Measurements from ENCODE around the gene PDAP1. TPM values are rescaled to one million over a fixed set of nuclear protein-coding genes. Genes with fewer than 3 reads are reported as not detected.

Gene PDAP1
- total RNA-seq, 2 experiments from 2014 or later = 93.8 to 103 TPM

GRCh38 chr7:99402854-99403253 lies 5.5 kb downstream of the PDAP1 start:
- CTCF ChIA-PET = no interaction called here
- POLR2A ChIA-PET = interaction anchor here (1.3 to 12.4 kb wide), 2 partner anchors 13 to 27 kb away, joined by 3 to 160 read pairs; no protein-coding TSS in a partner anchor
- Mint-ChIP-seq H3K27ac (peak overlapping the region; percentile 1), H3K27me3 (no peaks in the 10 kb centered on the region), H3K9me3 (no peaks in the 10 kb centered on the region), H3K4me3 (no peak overlapping the region), H3K36me3 (ENCODE audit: low read depth) (peaks cover 61% of the 10 kb centered on the region), H3K4me1 (peaks cover 47% of the 10 kb centered on the region)
- DNase-seq = no peak

DNA sequence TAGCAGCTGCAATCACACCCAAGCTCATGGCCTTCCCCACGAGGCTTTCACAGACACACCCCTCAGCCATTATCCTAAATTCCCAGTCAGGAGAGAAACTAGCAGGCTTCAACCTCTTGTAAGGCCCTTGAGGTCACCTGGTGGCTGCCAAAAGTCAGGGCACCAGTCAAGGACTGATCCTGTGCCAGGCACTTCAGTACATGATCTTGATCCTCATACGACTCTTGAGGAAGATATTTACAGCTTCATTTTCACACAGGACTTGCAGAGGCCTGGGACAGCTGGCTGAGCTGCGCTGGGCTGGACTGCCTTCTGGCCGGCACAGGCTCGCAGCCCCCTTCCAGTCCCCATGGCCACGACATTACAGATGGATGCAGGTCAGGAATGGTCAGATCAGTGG lies 8.8 kb downstream of the PDAP1 start:
- Mint-ChIP-seq H3K4me3 (no peak overlapping the region), H3K27ac (peak overlapping the region; percentile 21), H3K27me3 (no peaks in the 10 kb centered on the region), H3K9me3 (no peaks in the 10 kb centered on the region), H3K36me3 (ENCODE audit: low read depth) (peaks cover 82% of the 10 kb centered on the region), H3K4me1 (peaks cover 25% of the 10 kb centered on the region)
- CTCF ChIA-PET = interaction anchor here (1.5 kb wide), 1 partner anchor 9 kb away, joined by 3 read pairs; the partner anchor contains the start of genes BUD31 and PDAP1
- POLR2A ChIA-PET = interaction anchor here (1.4 to 12.4 kb wide), 5 partner anchors 9 to 105 kb away, joined by 3 to 160 read pairs (median 11); partner anchors contain the start of genes BUD31, PDAP1 and ZKSCAN5
- no peak for DNase-seq

- peaks cover 84% of the 10 kb centered on the region for H3K36me3 Mint-ChIP-seq (ENCODE audit: low read depth)
- no peak overlapping the region for H3K4me3 Mint-ChIP-seq
- ChIA-PET CTCF (interaction anchor here (1.5 kb wide), 1 partner anchor 10 kb away, joined by 3 read pairs; the partner anchor contains the start of genes BUD31 and PDAP1), POLR2A (interaction anchor here (0.9 to 12.4 kb wide), 7 partner anchors 9 to 106 kb away, joined by 3 to 160 read pairs (median 6); partner anchors contain the start of genes BUD31, PDAP1 and ZKSCAN5)
- no peaks in the 10 kb centered on the region for H3K9me3 Mint-ChIP-seq
- peaks cover 26% of the 10 kb centered on the region for H3K4me1 Mint-ChIP-seq
- H3K27me3 Mint-ChIP-seq = no peaks in the 10 kb centered on the region
- no peak for DNase-seq
- H3K27ac Mint-ChIP-seq = peak overlapping the region; percentile 55
Measured at GRCh38 chr7:99398891-99399445, 9.4 kb downstream of the PDAP1 start.

DNA sequence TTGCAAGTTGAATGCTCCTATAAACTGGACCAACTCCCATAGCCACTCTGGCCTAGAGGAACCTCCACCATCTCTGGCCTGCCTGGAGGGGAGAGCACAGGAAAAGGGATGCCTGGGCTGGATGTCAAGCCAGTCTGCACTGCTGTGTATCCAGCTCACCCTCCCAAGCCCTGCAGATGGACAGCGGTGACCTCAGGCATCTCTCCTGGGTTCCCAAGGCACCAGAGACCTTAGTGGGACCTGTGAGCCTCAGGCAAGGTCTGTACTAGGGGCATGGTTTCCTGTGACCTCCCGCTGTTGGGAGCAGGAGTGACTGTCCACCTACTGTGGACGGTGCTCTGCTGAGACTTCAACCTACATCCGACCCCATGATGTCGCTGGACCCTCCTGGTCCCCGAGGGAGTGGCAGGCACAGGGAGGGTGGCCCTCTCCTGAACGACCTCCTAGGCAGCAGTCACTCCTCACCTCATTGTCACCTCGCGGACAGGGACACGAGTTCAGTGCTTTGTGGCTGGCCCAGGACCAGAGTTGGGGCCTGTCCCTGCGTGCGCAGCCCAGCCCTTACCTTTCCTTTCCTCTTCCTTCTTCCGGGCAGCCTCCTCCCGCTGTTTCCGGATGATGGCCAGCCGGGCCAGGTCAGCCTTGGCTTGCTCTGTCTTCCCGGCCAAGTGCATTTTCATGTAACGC lies 11.0 kb downstream of the PDAP1 start:
- no peaks in the 10 kb centered on the region for H3K9me3 Mint-ChIP-seq
- H3K4me1 Mint-ChIP-seq = peaks cover 33% of the 10 kb centered on the region
- no peak overlapping the region for H3K4me3 Mint-ChIP-seq
- H3K27ac Mint-ChIP-seq = peak overlapping the region; percentile 40
- CTCF ChIA-PET = no interaction called here
- peaks cover 86% of the 10 kb centered on the region for H3K36me3 Mint-ChIP-seq (ENCODE audit: low read depth)
- DNase-seq = no peak
- H3K27me3 Mint-ChIP-seq = no peaks in the 10 kb centered on the region
- POLR2A ChIA-PET = interaction anchor here (3.6 to 12.4 kb wide), 2 partner anchors 7 to 11 kb away, joined by 53 to 160 read pairs; partner anchors contain the start of genes BUD31 and PDAP1

GRCh38 chr7:99396418-99397296 lies 11.7 kb downstream of the PDAP1 start:
- ChIA-PET POLR2A (no interaction called here), CTCF (no interaction called here)

GRCh38 chr7:99395616-99396327 lies 12.6 kb downstream of the PDAP1 start:
- Mint-ChIP-seq H3K27me3 (no peaks in the 10 kb centered on the region), H3K27ac (no peak overlapping the region), H3K9me3 (no peaks in the 10 kb centered on the region), H3K4me3 (no peak overlapping the region), H3K4me1 (peaks cover 42% of the 10 kb centered on the region), H3K36me3 (ENCODE audit: low read depth) (peaks cover 86% of the 10 kb centered on the region)
- no peak for DNase-seq
- POLR2A ChIA-PET = interaction anchor here (1.6 to 10.8 kb wide), 2 partner anchors 8 to 10 kb away, joined by 3 to 160 read pairs; partner anchors contain the start of genes BUD31 and PDAP1
- CTCF ChIA-PET = no interaction called here

More at GRCh38 chr7:99396418-99397296, 11.7 kb downstream of the PDAP1 start:
- Mint-ChIP-seq H3K36me3 (ENCODE audit: low read depth) (peaks cover 88% of the 10 kb centered on the region), H3K4me1 (peaks cover 39% of the 10 kb centered on the region), H3K4me3 (no peak overlapping the region), H3K27ac (peak overlapping the region; percentile 40), H3K9me3 (no peaks in the 10 kb centered on the region), H3K27me3 (no peaks in the 10 kb centered on the region)
- DNase-seq = no peak

GRCh38 chr7:99394188-99394502 lies 14.3 kb downstream of the PDAP1 start:
- H3K9me3 Mint-ChIP-seq = no peaks in the 10 kb centered on the region
- ChIA-PET POLR2A (interaction anchor here (1.0 to 10.8 kb wide), 4 partner anchors 8 to 17 kb away, joined by 3 to 160 read pairs (median 36); partner anchors contain the start of genes ARPC1B, BUD31 and PDAP1), CTCF (interaction anchor here (0.7 kb wide), 1 partner anchor 878 kb away, joined by 3 read pairs; no protein-coding TSS in a partner anchor)
- H3K4me3 Mint-ChIP-seq = no peak overlapping the region
- DNase-seq = no peak
- peaks cover 42% of the 10 kb centered on the region for H3K4me1 Mint-ChIP-seq
- peak overlapping the region; percentile 52 for H3K27ac Mint-ChIP-seq
- no peaks in the 10 kb centered on the region for H3K27me3 Mint-ChIP-seq
- H3K36me3 Mint-ChIP-seq (ENCODE audit: low read depth) = peaks cover 81% of the 10 kb centered on the region

- Mint-ChIP-seq H3K27me3 (no peaks in the 10 kb centered on the region), H3K27ac (peak overlapping the region; percentile 85), H3K36me3 (ENCODE audit: low read depth) (peaks cover 77% of the 10 kb centered on the region), H3K4me1 (peaks cover 38% of the 10 kb centered on the region), H3K4me3 (peak overlapping the region; percentile 60), H3K9me3 (no peaks in the 10 kb centered on the region)
- ChIA-PET CTCF (interaction anchor here (0.7 to 1.2 kb wide), 3 partner anchors 12 to 879 kb away, joined by 3 to 4 read pairs (median 3); no protein-coding TSS in a partner anchor), POLR2A (interaction anchor here (1.0 to 10.8 kb wide), 3 partner anchors 10 to 16 kb away, joined by 3 to 160 read pairs (median 70); partner anchors contain the start of genes ARPC1B, BUD31 and PDAP1)
- no peak for DNase-seq
Measured at GRCh38 chr7:99393355-99394187, 14.8 kb downstream of the PDAP1 start.

DNA sequence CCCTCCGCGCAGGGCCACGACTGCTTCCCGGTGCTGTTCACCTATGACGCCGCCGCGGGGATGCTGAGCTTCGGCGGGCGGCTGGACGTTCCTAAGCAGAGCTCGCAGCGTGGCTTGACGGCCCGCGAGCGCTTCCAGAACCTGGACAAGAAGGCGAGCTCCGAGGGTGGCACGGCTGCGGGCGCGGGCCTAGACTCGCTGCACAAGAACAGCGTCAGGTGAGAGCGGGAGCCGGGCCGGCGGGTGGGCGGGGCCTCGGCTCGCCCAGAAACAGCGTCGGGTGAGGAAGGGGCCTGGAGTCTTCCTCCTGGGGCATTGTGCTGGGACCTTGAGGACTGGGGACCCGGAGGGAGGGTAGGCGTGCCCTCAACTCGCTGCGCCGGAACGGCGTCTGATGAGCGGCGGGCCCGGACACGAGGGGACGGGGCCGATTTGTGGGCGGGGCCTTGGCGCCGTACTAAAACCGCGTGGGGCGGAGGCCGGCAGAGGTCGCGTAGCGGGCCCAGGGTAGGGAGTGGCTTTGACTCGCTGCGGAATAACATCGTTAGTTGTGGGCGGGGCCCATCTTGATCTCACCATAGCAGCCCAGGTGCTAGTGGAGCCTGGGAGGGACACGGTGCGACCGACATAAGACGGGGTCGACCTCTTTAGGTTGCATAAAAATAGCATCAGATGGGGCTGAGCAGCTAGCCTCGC lies 15.6 kb downstream of the PDAP1 start:
- Mint-ChIP-seq H3K4me3 (peak overlapping the region; percentile 60), H3K36me3 (ENCODE audit: low read depth) (peaks cover 77% of the 10 kb centered on the region), H3K27me3 (no peaks in the 10 kb centered on the region), H3K9me3 (no peaks in the 10 kb centered on the region), H3K27ac (peak overlapping the region; percentile 85), H3K4me1 (peaks cover 33% of the 10 kb centered on the region)
- CTCF ChIA-PET = interaction anchor here (1.1 to 1.2 kb wide), 2 partner anchors 13 to 54 kb away, joined by 3 to 4 read pairs; no protein-coding TSS in a partner anchor
- peak; percentile 85 for DNase-seq
- POLR2A ChIA-PET = interaction anchor here (1.0 to 10.8 kb wide), 3 partner anchors 10 to 15 kb away, joined by 3 to 160 read pairs (median 70); partner anchors contain the start of genes ARPC1B, BUD31 and PDAP1

DNA sequence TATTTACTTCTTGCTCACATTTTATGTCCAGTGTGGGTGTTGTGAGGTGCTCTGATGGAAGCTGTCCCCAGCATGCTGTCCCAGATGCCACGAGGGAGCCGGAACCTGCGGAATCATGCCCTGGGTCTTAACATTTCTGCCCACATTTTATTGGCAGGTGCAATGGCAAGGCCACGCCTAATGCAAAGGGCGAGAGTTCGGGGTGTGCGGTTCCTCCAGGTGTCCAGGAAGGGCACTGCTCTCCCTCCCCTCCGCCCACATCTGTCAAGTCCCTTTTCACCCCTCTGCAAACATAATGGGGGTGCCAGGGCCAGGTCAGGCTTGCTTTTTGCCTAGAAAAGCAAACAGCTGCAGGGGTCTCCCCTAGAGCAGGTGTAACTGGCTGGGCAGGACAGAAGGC lies 16.4 kb downstream of the PDAP1 start:
- DNase-seq = no peak
- Mint-ChIP-seq H3K27me3 (no peaks in the 10 kb centered on the region), H3K36me3 (ENCODE audit: low read depth) (peaks cover 73% of the 10 kb centered on the region), H3K27ac (peak overlapping the region; percentile 85), H3K4me3 (no peak overlapping the region), H3K9me3 (no peaks in the 10 kb centered on the region), H3K4me1 (peaks cover 32% of the 10 kb centered on the region)
- ChIA-PET POLR2A (interaction anchor here (6.1 to 10.8 kb wide), 2 partner anchors 12 to 15 kb away, joined by 70 to 160 read pairs; partner anchors contain the start of genes ARPC1B, BUD31 and PDAP1), CTCF (interaction anchor here (0.5 to 2.1 kb wide), 2 partner anchors 15 kb away, joined by 4 to 5 read pairs; no protein-coding TSS in a partner anchor)

Measured in activated CD4-positive, alpha-beta memory T cell treated with anti-CD3 and anti-CD28 coated beads, Interleukin-2, amount 10 ng/mL, durations not matched to agents 7 days and 5 days (primary cell).